Activated naive CD4-positive, alpha-beta T cell treated with anti-CD3 and anti-CD28 coated beads for 36 hours (primary cell): ENCODE results near the gene ARMCX6. TPM values are rescaled to one million over a fixed set of nuclear protein-coding genes. Genes with fewer than 3 reads are reported as not detected.
"Not testable (repeated sequence)": the region's sequence is repeated elsewhere in the genome, so short reads cannot be mapped to it uniquely, and the experiment has no call there.

Source experiments
- CTCF ChIA-PET: fragments of 350-600 bp; sonication (Branson Sonifier 250); formaldehyde crosslinking; loops from one replicate; lab custom pipeline; 2021; ENCODE audit warnings: antibody characterized with exemption; lab: Charles Lee
- DNase-seq: peaks from one replicate; pipeline ENCODE4 v3.0.0-alpha.2; 2020
- H3K27ac Mint-ChIP-seq: one replicate; pipeline ENCODE4 v1.8.0; 2021; ENCODE audit warnings: mild to moderate bottlenecking, mixed read lengths
- H3K27me3 Mint-ChIP-seq: one replicate; pipeline ENCODE4 v1.8.0; 2021; ENCODE audit warnings: low read depth, mixed read lengths
- H3K36me3 Mint-ChIP-seq: one replicate; pipeline ENCODE4 v1.8.0; 2021; ENCODE audit warnings: low read depth, mixed read lengths
- H3K4me1 Mint-ChIP-seq: one replicate; pipeline ENCODE4 v1.8.0; 2021; ENCODE audit warnings: low read depth, mixed read lengths
- H3K4me3 Mint-ChIP-seq: one replicate; pipeline ENCODE4 v1.8.0; 2021; ENCODE audit warnings: mild to moderate bottlenecking, moderate library complexity, mixed read lengths
- H3K9me3 Mint-ChIP-seq: one replicate; pipeline ENCODE4 v1.8.0; 2021; ENCODE audit warnings: mixed read lengths
- intact Hi-C: fragments of 100-400 bp; cut with micrococcal nuclease; formaldehyde crosslinking; loops from one replicate; pipeline ENCODE4 v1.15.1; 2023
- total RNA-seq, 2 experiments: library from RNA; stranded (reverse); gene quantifications; one replicate each; pipeline ENCODE4 v1.2.3, GENCODE V29; 2021

The ARMCX6 gene
- 10 to 100 TPM; 30.7 to 31.6 TPM for total RNA-seq

DNA sequence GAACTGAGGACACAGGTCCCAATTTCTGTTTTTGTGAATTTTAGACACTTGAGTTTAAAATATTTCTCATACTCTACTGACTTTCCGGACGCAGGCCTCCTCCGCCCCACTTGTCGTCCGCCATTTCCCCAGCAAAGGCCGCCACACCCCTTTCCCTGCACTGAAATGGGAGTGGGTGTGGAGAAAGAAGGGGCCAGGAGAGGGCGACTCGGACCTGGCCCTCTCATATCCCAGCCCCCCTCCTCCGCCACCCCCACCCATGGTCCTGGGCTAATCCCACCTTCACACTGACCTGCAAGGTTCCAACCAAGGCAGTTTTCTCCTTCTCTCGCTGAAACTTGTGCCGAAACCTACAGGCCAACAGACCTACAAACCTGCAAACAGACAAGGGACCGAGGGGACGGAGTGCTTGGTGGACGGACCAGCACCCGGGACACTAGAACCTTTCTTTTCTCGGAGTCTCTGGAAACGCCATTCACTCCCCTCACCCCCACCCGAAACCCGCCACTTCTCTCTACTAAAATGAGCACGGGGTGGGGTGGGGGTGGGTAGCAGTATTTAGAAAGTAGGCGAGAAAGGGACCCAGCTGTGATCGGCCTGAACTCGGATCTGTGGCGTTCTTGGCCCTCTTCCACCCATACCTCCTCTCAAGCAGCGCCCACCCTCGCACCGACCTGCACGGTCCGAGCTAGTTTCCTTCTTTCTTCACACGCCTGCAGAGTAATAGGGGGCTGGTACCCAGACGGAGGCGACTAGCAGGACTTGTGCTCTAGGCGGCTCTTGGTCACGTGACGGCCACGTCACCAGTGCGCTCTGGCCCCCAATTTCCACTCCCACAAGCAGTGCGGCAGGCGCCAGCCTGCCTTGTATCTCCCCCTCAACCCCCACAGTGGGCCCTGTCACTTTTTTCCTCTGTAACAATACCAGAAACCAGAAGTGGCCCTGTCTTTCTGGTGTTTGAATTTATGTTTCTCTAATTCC lies at the start of gene ARMCX6:
Gene ARMCX6 (minus strand): TSS at position 790 of the 981 bp plus-strand sequence. CDS start 1,380 bp downstream, outside the sequence.
- H3K9me3 Mint-ChIP-seq, result no peaks in the 10 kb centered on the region
- H3K27me3 Mint-ChIP-seq, result no peaks in the 10 kb centered on the region
- DNase-seq, result peak; percentile 70
- intact Hi-C loops, result loop anchor here (5.0 kb wide), 2 partner anchors 125 to 140 kb away; no protein-coding TSS in a partner anchor
- peaks cover 6% of the 10 kb centered on the region for H3K36me3 Mint-ChIP-seq
- CTCF ChIA-PET, result no interaction called here
- peak within 1 kb of the TSS; percentile 85 for H3K4me3 Mint-ChIP-seq
- H3K4me1 Mint-ChIP-seq, result peaks cover 38% of the 10 kb centered on the region
- H3K27ac Mint-ChIP-seq, result peak within 1 kb of the TSS; percentile 88

DNA sequence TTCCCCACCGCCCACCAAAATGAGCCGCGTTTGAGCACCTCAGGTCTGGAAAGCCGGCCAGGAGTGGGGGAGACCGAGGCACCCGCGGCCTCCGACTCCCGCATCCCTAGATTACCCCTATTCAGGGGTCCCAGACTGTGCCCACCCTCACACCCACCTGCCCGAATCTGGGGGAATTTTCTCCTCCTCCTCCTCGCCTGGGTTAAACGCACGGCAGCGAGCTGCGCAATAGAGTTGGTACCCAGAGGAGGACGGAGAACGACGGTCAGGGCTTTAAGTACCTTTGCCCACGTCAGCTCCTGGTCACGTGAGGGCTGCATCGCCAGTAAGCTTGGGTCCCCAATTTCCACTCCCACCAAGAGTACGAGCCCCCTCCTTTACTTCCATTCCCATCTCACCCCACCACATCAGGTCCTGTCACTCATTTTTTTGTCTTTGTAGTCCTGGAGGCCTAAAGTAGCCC lies 41.8 kb upstream of the ARMCX6 start, which contains the start of gene ARMCX2:
Gene ARMCX2 (minus strand): TSS at position 250 of the 463 bp plus-strand sequence. CDS start 2,262 bp downstream, outside the sequence.
- H3K36me3 Mint-ChIP-seq, result no peaks in the 10 kb centered on the region
- peak; percentile 18 for DNase-seq
- H3K9me3 Mint-ChIP-seq, result no peaks in the 10 kb centered on the region
- intact Hi-C loops, result loop anchor here (2.0 kb wide), 2 partner anchors 139 to 251 kb away; partner anchors contain the start of gene HNRNPH2
- peak within 1 kb of the TSS; percentile 8 for H3K27ac Mint-ChIP-seq
- H3K4me3 Mint-ChIP-seq, result peak within 1 kb of the TSS; percentile 76
- H3K27me3 Mint-ChIP-seq, result no peaks in the 10 kb centered on the region
- CTCF ChIA-PET, result interaction anchor here (0.6 kb wide), 1 partner anchor 244 kb away, joined by 3 read pairs; no protein-coding TSS in a partner anchor
- peaks cover 27% of the 10 kb centered on the region for H3K4me1 Mint-ChIP-seq

- Mint-ChIP-seq H3K27me3 (no peaks in the 10 kb centered on the region), H3K27ac (peak overlapping the region; percentile 8), H3K9me3 (no peaks in the 10 kb centered on the region), H3K4me1 (peaks cover 28% of the 10 kb centered on the region), H3K36me3 (no peaks in the 10 kb centered on the region), H3K4me3 (peak overlapping the region; percentile 76)
- intact Hi-C loops, result loop anchor here (2.0 kb wide), 2 partner anchors 140 to 250 kb away; partner anchors contain the start of gene HNRNPH2
- CTCF ChIA-PET, result interaction anchor here (0.6 kb wide), 1 partner anchor 243 kb away, joined by 3 read pairs; no protein-coding TSS in a partner anchor
- peak; percentile 77 for DNase-seq
These were observed 41.1 kb upstream of the ARMCX6 start for GRCh38 chrX:101658661-101659491.

DNA sequence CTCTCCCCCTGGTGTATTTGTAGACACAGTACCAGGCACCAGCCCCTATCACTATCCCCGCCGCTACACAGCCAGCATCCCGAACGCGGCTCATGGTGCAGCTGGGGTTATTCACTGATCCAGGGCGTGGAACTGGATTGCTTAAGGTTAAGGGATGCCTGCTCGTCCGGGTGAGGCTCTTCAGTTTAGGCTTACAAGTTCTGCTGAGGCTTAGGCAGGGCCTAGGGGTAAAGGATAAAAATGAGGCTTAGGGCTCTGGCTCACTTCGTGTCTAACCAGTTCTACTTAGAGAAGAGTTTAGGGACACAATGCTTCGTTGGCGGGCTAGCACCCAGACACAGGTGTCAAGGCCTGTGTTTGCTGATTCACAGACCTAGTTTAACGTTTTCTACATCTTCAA lies 39.7 kb upstream of the ARMCX6 start:
- Mint-ChIP-seq H3K27me3 (no peaks in the 10 kb centered on the region), H3K36me3 (no peaks in the 10 kb centered on the region), H3K4me1 (peaks cover 28% of the 10 kb centered on the region), H3K9me3 (no peaks in the 10 kb centered on the region), H3K4me3 (no peak overlapping the region), H3K27ac (no peak overlapping the region)
- intact Hi-C loops, result no loop called here
- no peak for DNase-seq
- CTCF ChIA-PET, result no interaction called here

GRCh38 chrX:101656817-101657216 lies 39.0 kb upstream of the ARMCX6 start:
- CTCF ChIA-PET, result no interaction called here
- DNase-seq, result no peak
- Mint-ChIP-seq H3K36me3 (no peaks in the 10 kb centered on the region), H3K27ac (no peak overlapping the region), H3K4me1 (peaks cover 28% of the 10 kb centered on the region), H3K4me3 (no peak overlapping the region), H3K27me3 (no peaks in the 10 kb centered on the region), H3K9me3 (no peaks in the 10 kb centered on the region)
- intact Hi-C loops, result no loop called here

GRCh38 chrX:101655534-101655933 lies 37.7 kb upstream of the ARMCX6 start:
- Mint-ChIP-seq H3K4me3 (peak overlapping the region; percentile 36), H3K36me3 (no peaks in the 10 kb centered on the region), H3K4me1 (peaks cover 28% of the 10 kb centered on the region), H3K27ac (no peak overlapping the region), H3K27me3 (no peaks in the 10 kb centered on the region), H3K9me3 (no peaks in the 10 kb centered on the region)
- intact Hi-C loops, result no loop called here
- DNase-seq, result no peak
- CTCF ChIA-PET, result no interaction called here

- H3K36me3 Mint-ChIP-seq, H3K4me1 Mint-ChIP-seq, H3K9me3 Mint-ChIP-seq, H3K4me3 Mint-ChIP-seq, intact Hi-C loops, H3K27me3 Mint-ChIP-seq, DNase-seq, H3K27ac Mint-ChIP-seq, CTCF ChIA-PET: not testable (repeated sequence)
These were observed 29.9 kb upstream of the ARMCX6 start for GRCh38 chrX:101647716-101648115.

- DNase-seq, result no peak
- Mint-ChIP-seq H3K27ac (no peak overlapping the region), H3K27me3 (no peaks in the 10 kb centered on the region), H3K4me1 (no peaks in the 10 kb centered on the region), H3K9me3 (no peaks in the 10 kb centered on the region), H3K36me3 (no peaks in the 10 kb centered on the region), H3K4me3 (no peak overlapping the region)
- intact Hi-C loops, result no loop called here
- CTCF ChIA-PET, result no interaction called here
These were observed 24.3 kb upstream of the ARMCX6 start for GRCh38 chrX:101642093-101642492.

GRCh38 chrX:101639583-101639982 lies 21.8 kb upstream of the ARMCX6 start:
- CTCF ChIA-PET, result no interaction called here
- H3K9me3 Mint-ChIP-seq, result no peaks in the 10 kb centered on the region
- peaks cover 3% of the 10 kb centered on the region for H3K36me3 Mint-ChIP-seq
- intact Hi-C loops, result loop anchor here (1.0 kb wide), 1 partner anchor 11 kb away; no protein-coding TSS in a partner anchor
- H3K4me3 Mint-ChIP-seq, result no peak overlapping the region
- H3K27me3 Mint-ChIP-seq, result no peaks in the 10 kb centered on the region
- no peaks in the 10 kb centered on the region for H3K4me1 Mint-ChIP-seq
- H3K27ac Mint-ChIP-seq, result no peak overlapping the region
- DNase-seq, result no peak

DNA sequence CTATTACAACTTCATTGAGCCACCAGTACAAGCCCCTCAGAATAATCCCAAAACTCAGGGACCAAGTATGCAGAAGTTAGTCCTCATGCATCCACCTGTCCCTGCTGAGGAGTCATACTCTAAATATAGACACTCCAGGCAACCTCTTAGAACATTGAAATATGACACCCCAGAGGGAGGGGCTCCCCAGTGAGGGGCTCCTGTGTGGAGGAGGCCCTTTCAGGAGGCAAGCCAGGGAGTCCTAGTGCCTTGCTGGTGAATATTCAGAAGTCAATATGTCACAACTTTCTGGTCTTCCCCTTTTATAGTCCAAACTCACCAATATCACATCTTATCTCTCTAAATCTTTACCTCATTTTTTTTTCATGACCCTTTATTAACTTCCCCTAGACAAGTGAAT lies 1.6 kb upstream of the ARMCX6 start:
- Mint-ChIP-seq H3K36me3 (peaks cover 13% of the 10 kb centered on the region), H3K9me3 (no peaks in the 10 kb centered on the region), H3K4me1 (peaks cover 44% of the 10 kb centered on the region), H3K27me3 (no peaks in the 10 kb centered on the region), H3K27ac (peak overlapping the region; percentile 56), H3K4me3 (peak overlapping the region; percentile 21)
- DNase-seq, result no peak
- intact Hi-C loops, result loop anchor here (5.0 kb wide), 2 partner anchors 123 to 138 kb away; no protein-coding TSS in a partner anchor
- CTCF ChIA-PET, result no interaction called here

DNA sequence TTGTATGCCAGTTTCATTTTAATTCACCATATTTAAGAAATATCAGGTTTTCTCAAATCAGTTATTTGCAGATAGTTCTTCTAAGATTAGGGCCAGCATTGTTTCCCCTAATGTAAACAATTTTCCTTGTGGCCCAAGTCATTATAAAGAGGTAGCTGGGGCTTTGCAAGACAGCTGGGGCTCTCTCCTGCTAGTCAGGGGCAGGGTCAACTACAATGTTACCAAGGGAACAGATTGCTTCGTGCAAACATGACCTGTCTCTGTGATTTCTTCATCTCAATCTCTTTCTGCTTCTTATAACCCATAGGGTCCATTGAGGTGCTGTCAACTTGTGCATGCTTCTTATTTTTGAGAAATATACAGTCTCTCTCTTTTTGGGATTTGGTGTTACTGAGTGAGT lies 12.1 kb downstream of the ARMCX6 start:
- no peaks in the 10 kb centered on the region for H3K36me3 Mint-ChIP-seq
- CTCF ChIA-PET, result interaction anchor here (1.7 kb wide), 1 partner anchor 153 kb away, joined by 4 read pairs; no protein-coding TSS in a partner anchor
- H3K27me3 Mint-ChIP-seq, result no peaks in the 10 kb centered on the region
- no peaks in the 10 kb centered on the region for H3K9me3 Mint-ChIP-seq
- no peak overlapping the region for H3K27ac Mint-ChIP-seq
- no peaks in the 10 kb centered on the region for H3K4me1 Mint-ChIP-seq
- no peak for DNase-seq
- H3K4me3 Mint-ChIP-seq, result no peak overlapping the region
- intact Hi-C loops, result no loop called here

GRCh38 chrX:101605146-101605545 lies 12.7 kb downstream of the ARMCX6 start:
- intact Hi-C loops, result no loop called here
- Mint-ChIP-seq H3K9me3 (no peaks in the 10 kb centered on the region), H3K4me1 (no peaks in the 10 kb centered on the region), H3K36me3 (no peaks in the 10 kb centered on the region), H3K27me3 (no peaks in the 10 kb centered on the region), H3K27ac (no peak overlapping the region), H3K4me3 (no peak overlapping the region)
- DNase-seq, result no peak
- CTCF ChIA-PET, result no interaction called here
